ENCODE measurements around the gene ZNF586. TPM values are rescaled to one million over a fixed set of nuclear protein-coding genes. Genes with fewer than 3 reads are reported as not detected.
A peak's percentile ranks its signal among the peaks of the same experiment; 100 is the strongest.
"Not testable (repeated sequence)": the region's sequence is repeated elsewhere in the genome, so short reads cannot be mapped to it uniquely, and the experiment has no call there.

The ZNF586 gene
- total RNA-seq, 1 donor from 2014 or later = 1.4 TPM

DNA sequence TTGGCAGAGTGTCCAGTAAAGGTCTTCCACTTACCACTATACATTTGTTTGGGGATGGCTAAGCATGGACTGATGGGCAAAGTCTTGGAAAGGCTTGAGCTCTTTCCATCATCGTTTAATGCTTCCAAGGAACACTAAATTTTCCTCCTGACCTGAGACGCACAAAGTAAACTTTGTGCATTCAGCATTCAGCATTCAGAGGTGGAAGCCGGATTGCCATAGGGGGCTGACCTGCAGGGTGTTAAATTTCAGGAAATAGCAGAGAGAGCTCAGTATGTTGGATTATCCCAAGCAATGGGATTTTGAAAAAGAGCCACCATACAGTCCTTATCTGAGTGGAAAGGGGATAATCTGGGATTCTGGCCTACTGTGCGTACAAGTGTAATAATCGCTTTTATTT lies 31.2 kb downstream of the ZNF586 start:
- no peak for DNase-seq (ENCODE audit: low spot score in 2 of 2)
- H3K27me3 ChIP-seq = no peaks in the 10 kb centered on the region
- H3K4me1 ChIP-seq = peaks cover 0 to 4% of the 10 kb centered on the region in 2 donors
- TF ChIP-seq, protein P1, sequence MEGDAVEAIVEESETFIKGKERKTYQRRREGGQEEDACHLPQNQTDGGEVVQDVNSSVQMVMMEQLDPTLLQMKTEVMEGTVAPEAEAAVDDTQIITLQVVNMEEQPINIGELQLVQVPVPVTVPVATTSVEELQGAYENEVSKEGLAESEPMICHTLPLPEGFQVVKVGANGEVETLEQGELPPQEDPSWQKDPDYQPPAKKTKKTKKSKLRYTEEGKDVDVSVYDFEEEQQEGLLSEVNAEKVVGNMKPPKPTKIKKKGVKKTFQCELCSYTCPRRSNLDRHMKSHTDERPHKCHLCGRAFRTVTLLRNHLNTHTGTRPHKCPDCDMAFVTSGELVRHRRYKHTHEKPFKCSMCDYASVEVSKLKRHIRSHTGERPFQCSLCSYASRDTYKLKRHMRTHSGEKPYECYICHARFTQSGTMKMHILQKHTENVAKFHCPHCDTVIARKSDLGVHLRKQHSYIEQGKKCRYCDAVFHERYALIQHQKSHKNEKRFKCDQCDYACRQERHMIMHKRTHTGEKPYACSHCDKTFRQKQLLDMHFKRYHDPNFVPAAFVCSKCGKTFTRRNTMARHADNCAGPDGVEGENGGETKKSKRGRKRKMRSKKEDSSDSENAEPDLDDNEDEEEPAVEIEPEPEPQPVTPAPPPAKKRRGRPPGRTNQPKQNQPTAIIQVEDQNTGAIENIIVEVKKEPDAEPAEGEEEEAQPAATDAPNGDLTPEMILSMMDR (IDR thresholded peaks at IDR 0.05) = no peak
- no peak overlapping the region for H3K4me3 ChIP-seq
- H3K27ac ChIP-seq = no peak overlapping the region
- peaks cover 0 to 25% of the 10 kb centered on the region in 2 donors for H3K9me3 ChIP-seq
- peaks cover 0 to 5% of the 10 kb centered on the region in 2 donors for H3K36me3 ChIP-seq
- intact Hi-C loops (cut with DNase I) = no loop called here

DNA sequence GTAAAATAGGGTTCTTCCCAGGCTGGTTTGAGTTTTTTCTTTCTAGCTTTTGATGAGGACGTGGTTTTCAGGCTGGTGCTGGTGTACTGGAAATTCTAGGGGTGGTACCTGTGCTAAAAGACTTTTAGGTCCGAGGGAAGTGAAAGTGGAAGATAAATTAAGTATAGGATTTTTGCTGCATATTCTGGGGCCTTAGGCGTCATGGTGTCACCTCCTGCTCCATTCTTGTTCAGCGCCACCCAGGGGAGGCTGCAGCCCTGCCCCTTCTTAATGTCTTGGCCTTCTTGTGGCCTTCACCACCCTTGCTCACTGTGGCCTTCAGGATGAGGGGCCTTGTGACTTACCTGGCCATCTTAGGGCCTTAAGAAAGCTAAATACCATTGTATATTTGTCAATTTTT lies 32.8 kb downstream of the ZNF586 start:
- Histone ChIP-seq H3K9me3 (peaks cover 0 to 21% of the 10 kb centered on the region in 2 donors), H3K4me3 (no peak overlapping the region), H3K4me1 (peaks cover 0 to 4% of the 10 kb centered on the region in 2 donors), H3K27ac (no peak overlapping the region), H3K27me3 (no peaks in the 10 kb centered on the region), H3K36me3 (no peaks in the 10 kb centered on the region)
- DNase-seq (ENCODE audit: low spot score in 2 of 2) = no peak
- TF ChIP-seq, protein P1 (IDR thresholded peaks at IDR 0.05) = no peak
- intact Hi-C loops (cut with DNase I) = no loop called here

DNA sequence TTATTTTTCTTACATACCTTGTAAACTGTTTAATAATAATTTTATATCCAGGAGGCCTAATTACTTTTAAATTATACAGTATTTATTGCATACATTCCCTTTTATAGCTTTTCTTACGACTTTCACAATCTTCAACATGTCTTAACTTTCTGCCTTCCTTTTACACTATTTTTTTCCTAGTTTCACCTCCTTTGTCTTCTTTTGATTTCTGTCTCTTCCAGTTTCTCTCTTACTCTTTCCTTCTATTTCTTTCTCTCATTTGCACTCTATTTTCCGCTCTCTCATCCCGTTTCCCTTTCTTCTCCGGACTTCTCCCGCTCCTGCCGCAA lies 33.8 kb downstream of the ZNF586 start:
- intact Hi-C loops (cut with DNase I) = no loop called here
- TF ChIP-seq, protein P1 (IDR thresholded peaks at IDR 0.05) = no peak
- peaks cover 0 to 18% of the 10 kb centered on the region in 2 donors for H3K9me3 ChIP-seq
- H3K27ac ChIP-seq = peak overlapping the region; percentile 82 to 84
- H3K36me3 ChIP-seq = peaks cover 3 to 8% of the 10 kb centered on the region in 2 donors
- H3K27me3 ChIP-seq = no peaks in the 10 kb centered on the region
- peaks cover 0 to 4% of the 10 kb centered on the region in 2 donors for H3K4me1 ChIP-seq
- DNase-seq (ENCODE audit: low spot score in 2 of 2) = no peak
- peak overlapping the region; percentile 54 to 76 for H3K4me3 ChIP-seq

DNA sequence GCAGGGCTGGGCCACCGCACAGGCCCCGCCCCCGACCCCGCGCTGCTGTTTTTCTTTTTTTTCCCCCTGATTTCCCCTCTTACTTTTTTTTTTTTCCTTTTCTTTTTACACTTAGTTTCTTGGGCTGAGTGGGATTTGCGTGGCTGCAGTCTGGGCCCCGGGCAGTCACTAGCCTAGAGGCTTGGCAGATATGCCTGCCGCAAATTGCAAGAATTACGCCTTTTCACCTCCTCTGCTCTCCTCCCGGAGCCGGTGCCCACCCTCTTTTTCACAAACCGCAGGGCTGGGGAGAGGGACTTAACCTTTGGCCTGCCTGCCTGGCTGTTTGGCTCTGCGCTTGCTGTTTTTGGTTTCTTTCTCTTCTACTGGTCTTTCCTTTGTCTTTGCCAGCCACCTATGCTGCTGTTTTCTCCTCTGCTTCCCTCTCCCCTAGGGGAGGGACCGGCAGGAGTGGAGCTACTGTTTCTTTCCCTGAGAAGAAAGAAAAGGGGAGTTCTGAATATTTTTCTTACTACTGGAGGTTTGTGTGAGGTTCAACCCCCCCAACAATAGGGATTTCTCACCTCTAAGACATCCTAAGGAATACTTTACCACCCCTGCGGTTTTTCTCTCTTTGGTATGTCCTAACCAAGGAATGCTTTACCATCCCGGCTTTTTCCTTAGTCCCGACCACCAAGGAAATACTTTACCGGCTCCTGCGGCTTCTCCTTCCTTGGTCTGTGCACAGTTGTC lies 34.3 kb downstream of the ZNF586 start:
- peaks cover 0 to 4% of the 10 kb centered on the region in 2 donors for H3K4me1 ChIP-seq
- no peak for DNase-seq (ENCODE audit: low spot score in 2 of 2)
- peaks cover 3 to 13% of the 10 kb centered on the region in 2 donors for H3K36me3 ChIP-seq
- H3K4me3 ChIP-seq = peak overlapping the region; percentile 54 to 76
- H3K9me3 ChIP-seq = peaks cover 0 to 18% of the 10 kb centered on the region in 2 donors
- H3K27me3 ChIP-seq = no peaks in the 10 kb centered on the region
- TF ChIP-seq, protein P1 (IDR thresholded peaks at IDR 0.05) = no peak
- peak overlapping the region; percentile 82 to 84 for H3K27ac ChIP-seq
- intact Hi-C loops (cut with DNase I) = no loop called here

DNA sequence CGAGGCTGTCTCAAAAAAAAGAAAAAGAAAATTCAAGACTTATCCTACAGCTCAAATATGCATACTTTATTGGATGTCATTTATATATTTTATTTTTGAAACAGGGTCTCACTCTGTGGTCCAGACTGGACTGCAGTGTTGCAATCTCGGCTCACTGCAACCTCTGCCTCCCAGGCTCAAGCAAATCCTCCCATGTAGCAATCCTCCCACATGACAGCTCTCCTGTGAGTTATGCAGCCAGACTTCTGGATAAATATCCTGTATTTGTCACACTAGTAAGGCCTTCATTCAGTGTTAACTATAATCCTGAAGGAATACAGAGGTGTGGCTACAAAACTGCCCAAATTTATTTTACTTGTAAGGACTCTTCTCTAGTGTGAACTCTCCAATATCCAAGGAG lies 38.1 kb downstream of the ZNF586 start:
- Histone ChIP-seq H3K4me3 (no peak overlapping the region), H3K27me3 (no peaks in the 10 kb centered on the region), H3K36me3 (peaks cover 12 to 31% of the 10 kb centered on the region in 2 donors), H3K4me1 (peaks cover 0 to 4% of the 10 kb centered on the region in 2 donors), H3K27ac (no peak overlapping the region), H3K9me3 (peaks cover 0 to 2% of the 10 kb centered on the region in 2 donors)
- TF ChIP-seq, protein P1 (IDR thresholded peaks at IDR 0.05) = no peak
- intact Hi-C loops (cut with DNase I) = no loop called here
- DNase-seq (ENCODE audit: low spot score in 2 of 2) = no peak

DNA sequence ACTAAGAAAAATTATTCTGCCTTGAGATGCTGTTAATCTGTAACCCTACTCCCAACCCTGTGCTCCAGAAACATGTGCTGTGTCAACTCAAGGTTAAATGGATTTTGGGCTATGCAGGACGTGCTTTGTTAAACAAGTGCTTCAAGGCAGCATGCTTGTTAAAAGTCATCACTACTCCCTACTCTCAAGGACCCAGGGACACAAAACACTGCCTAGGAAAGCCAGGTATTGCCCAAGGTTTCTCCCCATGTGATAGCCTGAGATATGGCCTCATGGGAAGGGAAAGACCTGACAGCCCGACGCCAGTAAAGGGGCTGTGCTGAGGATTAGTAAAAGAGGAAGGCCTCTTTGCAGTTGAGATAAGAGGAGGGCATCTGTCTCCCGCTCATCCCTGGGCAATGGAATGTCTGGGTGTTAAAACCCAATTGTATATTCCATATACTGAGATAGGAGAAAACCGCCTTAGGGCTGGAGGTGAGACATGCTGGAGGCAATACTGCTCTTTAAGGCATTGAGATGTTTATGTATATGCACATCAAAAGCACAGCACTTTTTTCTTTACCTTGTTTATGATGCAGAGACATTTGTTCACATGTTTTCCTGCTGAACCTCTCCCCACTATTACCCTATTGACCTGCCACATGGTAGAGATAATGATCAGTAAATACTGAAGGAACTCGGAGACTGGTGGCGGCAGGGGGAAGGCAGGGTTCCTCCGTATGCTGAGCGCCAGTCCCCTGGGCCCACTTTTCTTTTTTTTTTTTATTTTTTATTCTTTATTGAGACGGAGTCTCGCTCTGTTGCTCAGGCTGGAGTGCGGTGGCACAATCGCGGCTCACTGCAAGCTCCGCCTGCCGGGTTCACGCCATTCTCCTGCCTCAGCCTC lies 41.2 kb downstream of the ZNF586 start:
- H3K36me3 ChIP-seq = peaks cover 12 to 31% of the 10 kb centered on the region in 2 donors
- not testable (repeated sequence) for DNase-seq (ENCODE audit: low spot score in 2 of 2); H3K27ac ChIP-seq; H3K4me1 ChIP-seq; H3K27me3 ChIP-seq; H3K4me3 ChIP-seq; H3K9me3 ChIP-seq
- intact Hi-C loops (cut with DNase I) = loop anchor here (5.0 kb wide), 2 partner anchors 63 to 1213 kb away; partner anchors contain the start of genes ZNF71 and ZNF776

All from ascending aorta (tissue), 2 donors.